Activated T-helper 1 cell treated with anti-CD3 and anti-CD28 coated beads, Interleukin-12 subunit alpha, Interleukin-12 subunit beta, Interleukin-2, Interleukin-4 antibody, amounts not matched to agents 30 ng/mL and 10 ng/mL and 1 ng/mL, durations not matched to agents 14 hours and 24 hours and 36 hours (primary cell): ENCODE data around the gene TRPM3. TPM values are rescaled to one million over a fixed set of nuclear protein-coding genes. Genes with fewer than 3 reads are reported as not detected.

Source experiments
- DNase-seq: peaks from one replicate; pipeline ENCODE4 v3.0.0; 2021; ENCODE audit warnings: low spot score
- H3K27ac Mint-ChIP-seq: one replicate; pipeline ENCODE4 v1.8.0; 2021; ENCODE audit warnings: mild to moderate bottlenecking, mixed read lengths
- H3K27me3 Mint-ChIP-seq: one replicate; pipeline ENCODE4 v1.8.0; 2022; ENCODE audit warnings: mild to moderate bottlenecking, moderate library complexity, mixed read lengths; ENCODE audit not compliant: insufficient read depth
- H3K36me3 Mint-ChIP-seq: one replicate; pipeline ENCODE4 v1.8.0; 2021; ENCODE audit warnings: low read depth, mixed read lengths
- H3K4me1 Mint-ChIP-seq: one replicate; pipeline ENCODE4 v1.8.0; 2021; ENCODE audit warnings: low read depth, mixed read lengths
- H3K4me3 Mint-ChIP-seq: one replicate; pipeline ENCODE4 v1.8.0; 2021; ENCODE audit warnings: mild to moderate bottlenecking, moderate library complexity, mixed read lengths
- H3K9me3 Mint-ChIP-seq: one replicate; pipeline ENCODE4 v1.8.0; 2021; ENCODE audit warnings: mixed read lengths
- intact Hi-C: fragments of 100-400 bp; cut with micrococcal nuclease; formaldehyde crosslinking; loops from one replicate; pipeline ENCODE4 v1.15.1; 2024
- total RNA-seq: library from RNA; stranded (reverse); gene quantifications from 2 replicates; pipeline ENCODE4 v1.2.3, GENCODE V29; 2022

The TRPM3 gene
- total RNA-seq, 1 donor from 2014 or later: not detected

GRCh38 chr9:70696694-70697335, 424.6 kb downstream of the TRPM3 start:
- peaks cover under 1% of the 10 kb centered on the region for H3K27me3 Mint-ChIP-seq
- no peak overlapping the region for H3K4me3 Mint-ChIP-seq
- no peak overlapping the region for H3K27ac Mint-ChIP-seq
- no peaks in the 10 kb centered on the region for H3K36me3 Mint-ChIP-seq
- H3K4me1 Mint-ChIP-seq: no peaks in the 10 kb centered on the region
- no peaks in the 10 kb centered on the region for H3K9me3 Mint-ChIP-seq
- DNase-seq: no peak
- intact Hi-C loops: no loop called here

- intact Hi-C loops: no loop called here
- no peaks in the 10 kb centered on the region for H3K9me3 Mint-ChIP-seq
- H3K4me3 Mint-ChIP-seq: no peak overlapping the region
- DNase-seq: no peak
- H3K36me3 Mint-ChIP-seq: no peaks in the 10 kb centered on the region
- H3K4me1 Mint-ChIP-seq: no peaks in the 10 kb centered on the region
- H3K27me3 Mint-ChIP-seq: peaks cover 5% of the 10 kb centered on the region
- no peak overlapping the region for H3K27ac Mint-ChIP-seq
Observed at GRCh38 chr9:70694758-70695157, 426.7 kb downstream of the TRPM3 start.

- H3K4me3 Mint-ChIP-seq: no peak overlapping the region
- DNase-seq: no peak
- no peaks in the 10 kb centered on the region for H3K4me1 Mint-ChIP-seq
- H3K9me3 Mint-ChIP-seq: no peaks in the 10 kb centered on the region
- no peaks in the 10 kb centered on the region for H3K36me3 Mint-ChIP-seq
- peaks cover 10% of the 10 kb centered on the region for H3K27me3 Mint-ChIP-seq
- H3K27ac Mint-ChIP-seq: no peak overlapping the region
- intact Hi-C loops: no loop called here
Observed at GRCh38 chr9:70693186-70693585, 428.2 kb downstream of the TRPM3 start.

GRCh38 chr9:70692431-70692830, 429.0 kb downstream of the TRPM3 start:
- intact Hi-C loops: no loop called here
- Mint-ChIP-seq H3K27me3 (peaks cover 12% of the 10 kb centered on the region), H3K4me1 (no peaks in the 10 kb centered on the region), H3K4me3 (no peak overlapping the region), H3K27ac (no peak overlapping the region), H3K36me3 (no peaks in the 10 kb centered on the region), H3K9me3 (no peaks in the 10 kb centered on the region)
- DNase-seq: no peak

- Mint-ChIP-seq H3K4me1 (no peaks in the 10 kb centered on the region), H3K9me3 (no peaks in the 10 kb centered on the region), H3K27me3 (peaks cover 12% of the 10 kb centered on the region), H3K4me3 (no peak overlapping the region), H3K36me3 (no peaks in the 10 kb centered on the region), H3K27ac (no peak overlapping the region)
- no peak for DNase-seq
- intact Hi-C loops: loop anchor here (2.0 kb wide), 1 partner anchor 58 kb away; no protein-coding TSS in a partner anchor
Observed at GRCh38 chr9:70688704-70689103, 432.7 kb downstream of the TRPM3 start.

- Mint-ChIP-seq H3K4me3 (no peak overlapping the region), H3K36me3 (no peaks in the 10 kb centered on the region), H3K27ac (no peak overlapping the region), H3K27me3 (peaks cover 15% of the 10 kb centered on the region), H3K4me1 (no peaks in the 10 kb centered on the region), H3K9me3 (no peaks in the 10 kb centered on the region)
- intact Hi-C loops: no loop called here
- DNase-seq: no peak
Observed at GRCh38 chr9:70683841-70684240, 437.6 kb downstream of the TRPM3 start.

- Mint-ChIP-seq H3K27me3 (peaks cover 13% of the 10 kb centered on the region), H3K27ac (no peak overlapping the region), H3K4me3 (no peak overlapping the region), H3K36me3 (no peaks in the 10 kb centered on the region), H3K9me3 (no peaks in the 10 kb centered on the region), H3K4me1 (no peaks in the 10 kb centered on the region)
- DNase-seq: no peak
- intact Hi-C loops: no loop called here
Observed at GRCh38 chr9:70682298-70682697, 439.1 kb downstream of the TRPM3 start.

GRCh38 chr9:70679845-70680244, 441.6 kb downstream of the TRPM3 start:
- H3K36me3 Mint-ChIP-seq: no peaks in the 10 kb centered on the region
- no peak overlapping the region for H3K4me3 Mint-ChIP-seq
- H3K9me3 Mint-ChIP-seq: no peaks in the 10 kb centered on the region
- intact Hi-C loops: no loop called here
- H3K27me3 Mint-ChIP-seq: peaks cover 13% of the 10 kb centered on the region
- H3K27ac Mint-ChIP-seq: no peak overlapping the region
- DNase-seq: no peak
- H3K4me1 Mint-ChIP-seq: no peaks in the 10 kb centered on the region

- no peaks in the 10 kb centered on the region for H3K9me3 Mint-ChIP-seq
- H3K27me3 Mint-ChIP-seq: peaks cover 16% of the 10 kb centered on the region
- H3K4me3 Mint-ChIP-seq: no peak overlapping the region
- DNase-seq: no peak
- H3K36me3 Mint-ChIP-seq: no peaks in the 10 kb centered on the region
- H3K27ac Mint-ChIP-seq: no peak overlapping the region
- no peaks in the 10 kb centered on the region for H3K4me1 Mint-ChIP-seq
- intact Hi-C loops: no loop called here
Observed at GRCh38 chr9:70678153-70678552, 443.3 kb downstream of the TRPM3 start.

- no peaks in the 10 kb centered on the region for H3K4me1 Mint-ChIP-seq
- no peak overlapping the region for H3K27ac Mint-ChIP-seq
- peaks cover 20% of the 10 kb centered on the region for H3K27me3 Mint-ChIP-seq
- no peaks in the 10 kb centered on the region for H3K9me3 Mint-ChIP-seq
- H3K4me3 Mint-ChIP-seq: no peak overlapping the region
- DNase-seq: no peak
- no peaks in the 10 kb centered on the region for H3K36me3 Mint-ChIP-seq
- intact Hi-C loops: no loop called here
Observed at GRCh38 chr9:70677055-70677735, 444.2 kb downstream of the TRPM3 start.

- peaks cover 23% of the 10 kb centered on the region for H3K27me3 Mint-ChIP-seq
- no peak overlapping the region for H3K27ac Mint-ChIP-seq
- H3K4me1 Mint-ChIP-seq: no peaks in the 10 kb centered on the region
- DNase-seq: no peak
- H3K36me3 Mint-ChIP-seq: no peaks in the 10 kb centered on the region
- no peak overlapping the region for H3K4me3 Mint-ChIP-seq
- H3K9me3 Mint-ChIP-seq: no peaks in the 10 kb centered on the region
- intact Hi-C loops: no loop called here
Observed at GRCh38 chr9:70675868-70676370, 445.5 kb downstream of the TRPM3 start.

GRCh38 chr9:70673844-70674243, 447.6 kb downstream of the TRPM3 start:
- Mint-ChIP-seq H3K4me1 (no peaks in the 10 kb centered on the region), H3K27me3 (peaks cover 16% of the 10 kb centered on the region), H3K4me3 (no peak overlapping the region), H3K36me3 (no peaks in the 10 kb centered on the region), H3K9me3 (no peaks in the 10 kb centered on the region), H3K27ac (no peak overlapping the region)
- DNase-seq: no peak
- intact Hi-C loops: no loop called here

- intact Hi-C loops: no loop called here
- Mint-ChIP-seq H3K27me3 (peaks cover 11% of the 10 kb centered on the region), H3K4me3 (no peak overlapping the region), H3K27ac (no peak overlapping the region), H3K36me3 (no peaks in the 10 kb centered on the region), H3K9me3 (no peaks in the 10 kb centered on the region), H3K4me1 (no peaks in the 10 kb centered on the region)
- DNase-seq: no peak
Observed at GRCh38 chr9:70672161-70672649, 449.2 kb downstream of the TRPM3 start.
